Ovary (tissue), 3 donors: ENCODE data around the gene MICAL2.

Experiments used
- CTCF ChIP-seq, 3 donors: fragments of 450-650 bp in 2 of 3; fragments of 200-600 bp in 1 of 3; IDR thresholded peaks; one replicate each; pipeline versions ENCODE4 v1.5.1 to v1.8.0; 2016 to 2022; ENCODE audit warnings: antibody characterized with exemption in 3 of 3, mild to moderate bottlenecking in 1 of 3
- EP300 ChIP-seq: sonication (generic); formaldehyde crosslinking; IDR thresholded peaks from one replicate; pipeline ENCODE4 v1.6.1; 2017; ENCODE audit warnings: antibody characterized with exemption
- donor health status: DM: no; HTN: no; CAD: no.

GRCh38 chr11:12288931-12289666 lies 178.7 kb downstream of the MICAL2 start:
- TF ChIP-seq CTCF (IDR thresholded peaks at IDR 0.05) (no peak), EP300 (no peak)
